ENCODE data around the gene PTPN13. TPM values are rescaled to one million over a fixed set of nuclear protein-coding genes. Genes with fewer than 3 reads are reported as not detected.

PTPN13 gene
- total RNA-seq, 1 donor, result 70.2 TPM

DNA sequence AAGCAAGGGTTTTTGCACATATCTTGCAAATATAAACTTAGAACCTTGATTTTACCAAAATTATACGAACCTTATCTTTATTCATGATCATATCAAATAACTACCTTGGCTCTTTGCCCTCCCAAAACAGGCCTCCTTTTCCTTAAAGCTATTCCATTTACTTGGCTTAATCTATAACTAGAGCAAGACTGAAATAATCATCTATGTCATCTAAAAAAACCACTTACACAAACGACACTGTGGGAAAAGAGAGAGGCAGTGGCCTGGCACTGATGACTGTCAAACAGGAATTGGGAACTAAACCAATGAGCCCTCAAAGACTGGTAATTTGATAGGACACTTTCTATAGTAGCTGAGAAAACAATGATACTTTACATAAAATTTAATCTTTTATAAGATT is 11.7 kb upstream of the PTPN13 start:
- H3K4me2 ChIP-seq (ENCODE audit: insufficient read depth, low read length), result peak overlapping the region; percentile 81
- peak overlapping the region; percentile 53 for H3K4me3 ChIP-seq (ENCODE audit: insufficient read depth, low read length)
- no peaks in the 10 kb centered on the region for H3K4me1 ChIP-seq (ENCODE audit: insufficient read depth, low read length)
- peak overlapping the region; percentile 2 for H2AFZ ChIP-seq (ENCODE audit: low read length)
- H4K20me1 ChIP-seq (ENCODE audit: insufficient read depth, low read length), result no peaks in the 10 kb centered on the region
- no peaks in the 10 kb centered on the region for H3K36me3 ChIP-seq (ENCODE audit: insufficient read depth, low read length)
- H3K79me2 ChIP-seq (ENCODE audit: insufficient read depth, low read length), result no peaks in the 10 kb centered on the region
- no peaks in the 10 kb centered on the region for H3K27me3 ChIP-seq (ENCODE audit: insufficient read depth, low read length)
- H3K27ac ChIP-seq (ENCODE audit: low read depth, low read length), result no peak overlapping the region
- DNase-seq (ENCODE audit: insufficient read length, low spot score, missing footprints), result peak; percentile 25
- no peak for TF ChIP-seq CTCF (IDR thresholded peaks at IDR 0.05; ENCODE audit: extremely low read depth, low read depth, low read length)
- no peaks in the 10 kb centered on the region for H3K9me3 ChIP-seq (ENCODE audit: low read depth, low read length)

DNA sequence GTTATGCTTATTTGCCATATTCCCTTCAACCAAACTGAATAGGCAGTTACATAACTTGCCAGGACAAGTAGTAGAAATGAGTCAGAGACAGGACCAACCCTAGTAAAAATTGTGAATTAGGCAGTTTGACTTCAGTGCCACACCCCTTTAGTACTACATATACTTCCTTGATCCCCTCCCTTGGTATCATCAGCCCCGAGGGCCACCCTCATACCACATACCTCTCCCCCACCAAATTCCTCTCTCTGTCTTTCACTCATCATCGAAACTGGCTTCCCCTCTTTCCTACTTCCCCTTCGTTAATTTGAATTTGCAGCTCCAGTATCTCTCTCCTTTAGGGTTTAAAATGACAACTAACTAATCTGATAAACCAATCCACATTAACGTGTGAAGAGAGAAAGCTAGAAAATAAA is 7.9 kb upstream of the PTPN13 start:
- no peaks in the 10 kb centered on the region for H3K9me3 ChIP-seq (ENCODE audit: low read depth, low read length)
- DNase-seq (ENCODE audit: insufficient read length, low spot score, missing footprints), result peak; percentile 13
- no peak for TF ChIP-seq CTCF (IDR thresholded peaks at IDR 0.05; ENCODE audit: extremely low read depth, low read depth, low read length)

GRCh38 chr4:86586626-86587380 is 7.3 kb upstream of the PTPN13 start:
- no peak overlapping the region for H3K4me2 ChIP-seq (ENCODE audit: insufficient read depth, low read length)
- H3K4me1 ChIP-seq (ENCODE audit: insufficient read depth, low read length), result no peaks in the 10 kb centered on the region
- no peaks in the 10 kb centered on the region for H3K36me3 ChIP-seq (ENCODE audit: insufficient read depth, low read length)
- no peak overlapping the region for H3K27ac ChIP-seq (ENCODE audit: low read depth, low read length)
- no peak for TF ChIP-seq CTCF (IDR thresholded peaks at IDR 0.05; ENCODE audit: extremely low read depth, low read depth, low read length)
- H3K27me3 ChIP-seq (ENCODE audit: insufficient read depth, low read length), result no peaks in the 10 kb centered on the region
- DNase-seq (ENCODE audit: insufficient read length, low spot score, missing footprints), result no peak
- H4K20me1 ChIP-seq (ENCODE audit: insufficient read depth, low read length), result no peaks in the 10 kb centered on the region
- H2AFZ ChIP-seq (ENCODE audit: low read length), result no peak overlapping the region
- no peaks in the 10 kb centered on the region for H3K9me3 ChIP-seq (ENCODE audit: low read depth, low read length)
- no peak overlapping the region for H3K4me3 ChIP-seq (ENCODE audit: insufficient read depth, low read length)
- H3K79me2 ChIP-seq (ENCODE audit: insufficient read depth, low read length), result no peaks in the 10 kb centered on the region

More for the DNA sequence above, 7.9 kb upstream of the PTPN13 start:
- H2AFZ ChIP-seq (ENCODE audit: low read length), result peak overlapping the region; percentile 26
- no peaks in the 10 kb centered on the region for H3K36me3 ChIP-seq (ENCODE audit: insufficient read depth, low read length)
- H3K4me1 ChIP-seq (ENCODE audit: insufficient read depth, low read length), result no peaks in the 10 kb centered on the region
- no peaks in the 10 kb centered on the region for H4K20me1 ChIP-seq (ENCODE audit: insufficient read depth, low read length)
- no peaks in the 10 kb centered on the region for H3K79me2 ChIP-seq (ENCODE audit: insufficient read depth, low read length)
- H3K4me2 ChIP-seq (ENCODE audit: insufficient read depth, low read length), result no peak overlapping the region
- H3K4me3 ChIP-seq (ENCODE audit: insufficient read depth, low read length), result no peak overlapping the region
- no peak overlapping the region for H3K27ac ChIP-seq (ENCODE audit: low read depth, low read length)
- H3K27me3 ChIP-seq (ENCODE audit: insufficient read depth, low read length), result no peaks in the 10 kb centered on the region

GRCh38 chr4:86587381-86588140 is 6.6 kb upstream of the PTPN13 start:
- H4K20me1 ChIP-seq (ENCODE audit: insufficient read depth, low read length), result no peaks in the 10 kb centered on the region
- TF ChIP-seq CTCF (IDR thresholded peaks at IDR 0.05; ENCODE audit: extremely low read depth, low read depth, low read length), result no peak
- H2AFZ ChIP-seq (ENCODE audit: low read length), result no peak overlapping the region

More at GRCh38 chr4:86587381-86588140, 6.6 kb upstream of the PTPN13 start:
- H3K4me2 ChIP-seq (ENCODE audit: insufficient read depth, low read length), result no peak overlapping the region
- no peaks in the 10 kb centered on the region for H3K27me3 ChIP-seq (ENCODE audit: insufficient read depth, low read length)
- H3K27ac ChIP-seq (ENCODE audit: low read depth, low read length), result no peak overlapping the region
- no peaks in the 10 kb centered on the region for H3K79me2 ChIP-seq (ENCODE audit: insufficient read depth, low read length)
- H3K9me3 ChIP-seq (ENCODE audit: low read depth, low read length), result no peaks in the 10 kb centered on the region
- H3K36me3 ChIP-seq (ENCODE audit: insufficient read depth, low read length), result no peaks in the 10 kb centered on the region
- H3K4me1 ChIP-seq (ENCODE audit: insufficient read depth, low read length), result peaks cover 4% of the 10 kb centered on the region
- no peak overlapping the region for H3K4me3 ChIP-seq (ENCODE audit: insufficient read depth, low read length)
- DNase-seq (ENCODE audit: insufficient read length, low spot score, missing footprints), result no peak

Measured in osteoblast (primary cell).